Transverse colon (tissue), 4 donors: ENCODE results near the gene GALNT13.

Experiments used
- EP300 ChIP-seq: sonication (generic); formaldehyde crosslinking; IDR thresholded peaks from one replicate; pipeline ENCODE4 v1.6.1; 2017; ENCODE audit warnings: antibody characterized with exemption, low read depth
- POLR2A ChIP-seq: fragments of 450-650 bp; IDR thresholded peaks from one replicate; pipeline ENCODE4 v1.6.1; 2016; ENCODE audit warnings: antibody characterized with exemption, mild to moderate bottlenecking, moderate library complexity
- POLR2AphosphoS5 ChIP-seq, 3 donors: sonication (generic); formaldehyde crosslinking; IDR thresholded peaks; one replicate each; pipeline ENCODE4 v1.6.1; 2016; ENCODE audit warnings: antibody characterized with exemption in 3 of 3
- TF ChIP-seq, protein P1 (sequence below), 5 experiments: fragments of 200-600 bp in 3 of 5; fragments of 450-650 bp in 2 of 5; sonication (generic) in 3 of 5; IDR thresholded peaks; 1 replicate in 2 of 5; 2 replicates in 3 of 5; pipeline ENCODE4 v1.5.1; 2016 to 2017; ENCODE audit warnings: antibody characterized with exemption in 5 of 5, inconsistent platforms in 3 of 5, mild to moderate bottlenecking in 2 of 5, moderate library complexity in 1 of 5

DNA sequence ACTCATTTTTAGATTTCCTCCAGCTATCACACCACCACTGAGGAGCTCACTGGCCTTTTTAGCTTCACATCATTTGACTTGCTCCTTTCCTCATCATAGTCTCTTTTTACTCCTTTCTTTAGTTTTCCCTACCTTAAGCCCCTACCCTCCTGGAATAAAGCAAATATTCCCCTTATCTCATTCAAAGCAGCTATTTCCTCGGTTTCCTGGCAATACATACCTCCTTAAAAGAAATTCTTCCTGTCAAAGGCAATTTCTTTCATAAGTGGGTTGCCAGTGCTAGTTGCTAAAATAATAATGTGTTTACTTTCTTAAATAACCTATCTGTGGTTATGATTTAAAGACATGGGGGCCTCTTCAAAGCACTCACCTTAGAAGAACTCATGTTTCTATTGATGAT lies 359.3 kb downstream of the GALNT13 start:
- TF ChIP-seq POLR2A (no peak), EP300 (no peak), POLR2AphosphoS5 (IDR thresholded peaks at IDR 0.05) (no peak)
- TF ChIP-seq, protein P1, sequence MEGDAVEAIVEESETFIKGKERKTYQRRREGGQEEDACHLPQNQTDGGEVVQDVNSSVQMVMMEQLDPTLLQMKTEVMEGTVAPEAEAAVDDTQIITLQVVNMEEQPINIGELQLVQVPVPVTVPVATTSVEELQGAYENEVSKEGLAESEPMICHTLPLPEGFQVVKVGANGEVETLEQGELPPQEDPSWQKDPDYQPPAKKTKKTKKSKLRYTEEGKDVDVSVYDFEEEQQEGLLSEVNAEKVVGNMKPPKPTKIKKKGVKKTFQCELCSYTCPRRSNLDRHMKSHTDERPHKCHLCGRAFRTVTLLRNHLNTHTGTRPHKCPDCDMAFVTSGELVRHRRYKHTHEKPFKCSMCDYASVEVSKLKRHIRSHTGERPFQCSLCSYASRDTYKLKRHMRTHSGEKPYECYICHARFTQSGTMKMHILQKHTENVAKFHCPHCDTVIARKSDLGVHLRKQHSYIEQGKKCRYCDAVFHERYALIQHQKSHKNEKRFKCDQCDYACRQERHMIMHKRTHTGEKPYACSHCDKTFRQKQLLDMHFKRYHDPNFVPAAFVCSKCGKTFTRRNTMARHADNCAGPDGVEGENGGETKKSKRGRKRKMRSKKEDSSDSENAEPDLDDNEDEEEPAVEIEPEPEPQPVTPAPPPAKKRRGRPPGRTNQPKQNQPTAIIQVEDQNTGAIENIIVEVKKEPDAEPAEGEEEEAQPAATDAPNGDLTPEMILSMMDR (IDR thresholded peaks at IDR 0.05), result no peak
